ENCODE results near the gene XRCC5. TPM values are rescaled to one million over a fixed set of nuclear protein-coding genes. Genes with fewer than 3 reads are reported as not detected.
A peak's percentile ranks its signal among the peaks of the same experiment; 100 is the strongest.

Gene XRCC5
- total RNA-seq (100 to 1,000 TPM; 235 to 240 TPM), polyA plus RNA-seq (100 to 1,000 TPM; 305 to 348 TPM)

- Histone ChIP-seq H3K36me3 (ENCODE audit: insufficient read depth, low read length) (peaks cover 34% of the 10 kb centered on the region), H3K27ac (ENCODE audit: low read depth, low read length) (peak within 1 kb of the TSS; percentile 98), H3K4me3 (ENCODE audit: low read length in 2 of 2) (peak within 1 kb of the TSS; percentile 94 to 95), H3K9me3 (ENCODE audit: control insufficient read depth in 1 of 2, low read length in 2 of 2) (no peaks in the 10 kb centered on the region), H3K27me3 (ENCODE audit: insufficient read depth, low read length) (no peaks in the 10 kb centered on the region), H3K4me1 (ENCODE audit: insufficient read depth, low read length) (peaks cover 51% of the 10 kb centered on the region)
- H3K27ac Mint-ChIP-seq = peak within 1 kb of the TSS; percentile 99 to 100 (median 100)
- peaks cover 2 to 3% of the 10 kb centered on the region in 2 donors for H3K27me3 Mint-ChIP-seq
- intact Hi-C loops (cut with micrococcal nuclease) = loop anchor here (1.0 to 5.0 kb wide), 3 partner anchors 25 to 797 kb away; partner anchors contain the start of genes ATIC and SMARCAL1
- peaks cover 29 to 50% of the 10 kb centered on the region in 2 donors for H3K36me3 Mint-ChIP-seq
- peaks cover 36 to 61% (median 49%) of the 10 kb centered on the region in 4 donors for H3K4me1 Mint-ChIP-seq
- peaks cover 0 to 8% (median 0%) of the 10 kb centered on the region in 8 donors for H3K9me3 Mint-ChIP-seq
- POLR2A ChIA-PET (ENCODE audit: partially characterized antibody) = interaction anchor here (0.9 to 4.0 kb wide), 11 partner anchors 16 to 389 kb away, joined by 3 to 61 read pairs (median 5); partner anchors contain the start of genes PECR, RPL37A, SMARCAL1 and TMEM169
- CTCF ChIA-PET (ENCODE audit: partially characterized antibody) = interaction anchor here (0.9 to 5.0 kb wide), 15 partner anchors 14 to 305 kb away, joined by 3 to 64 read pairs (median 4); partner anchors contain the start of genes PECR and TMEM169
- H3K4me3 Mint-ChIP-seq = peak within 1 kb of the TSS; percentile 99 to 100 (median 100)
- DNase-seq = peak; percentile 95 to 98 (median 96)
These were observed at the start of gene XRCC5 for GRCh38 chr2:216108967-216109921. Gene XRCC5 (plus strand): TSS chr2:216109348. CDS start chr2:216109437, 89 bp downstream.

GRCh38 chr2:216064014-216064630, 45.0 kb upstream of the XRCC5 start:
- Histone ChIP-seq H3K4me3 (ENCODE audit: low read length in 2 of 2) (no peak overlapping the region), H3K9me3 (ENCODE audit: control insufficient read depth in 1 of 2, low read length in 2 of 2) (no peaks in the 10 kb centered on the region), H3K4me1 (ENCODE audit: insufficient read depth, low read length) (peaks cover 11% of the 10 kb centered on the region), H3K27me3 (ENCODE audit: insufficient read depth, low read length) (no peaks in the 10 kb centered on the region), H3K27ac (ENCODE audit: low read depth, low read length) (no peak overlapping the region), H3K36me3 (ENCODE audit: insufficient read depth, low read length) (peaks cover 20% of the 10 kb centered on the region)
- Mint-ChIP-seq H3K9me3 (peaks cover 0 to 4% (median 0%) of the 10 kb centered on the region in 8 donors), H3K4me3 (no peak overlapping the region), H3K36me3 (peaks cover 22 to 45% of the 10 kb centered on the region in 2 donors), H3K27me3 (no peaks in the 10 kb centered on the region), H3K27ac (no peak overlapping the region), H3K4me1 (peaks cover 13 to 16% (median 14%) of the 10 kb centered on the region in 4 donors)
- intact Hi-C loops (cut with micrococcal nuclease) = no loop called here
- no peak for DNase-seq
- CTCF ChIA-PET (ENCODE audit: partially characterized antibody) = interaction anchor here (0.6 to 1.7 kb wide), 12 partner anchors 9 to 340 kb away, joined by 3 to 6 read pairs (median 3); partner anchors contain the start of genes PECR, TMEM169 and XRCC5
- POLR2A ChIA-PET (ENCODE audit: partially characterized antibody) = no interaction called here

- no peak overlapping the region for H3K4me3 Mint-ChIP-seq
- Histone ChIP-seq H3K4me3 (ENCODE audit: low read length in 2 of 2) (no peak overlapping the region), H3K4me1 (ENCODE audit: insufficient read depth, low read length) (peaks cover 12% of the 10 kb centered on the region), H3K27ac (ENCODE audit: low read depth, low read length) (no peak overlapping the region), H3K36me3 (ENCODE audit: insufficient read depth, low read length) (peaks cover 20% of the 10 kb centered on the region), H3K9me3 (ENCODE audit: control insufficient read depth in 1 of 2, low read length in 2 of 2) (no peaks in the 10 kb centered on the region), H3K27me3 (ENCODE audit: insufficient read depth, low read length) (no peaks in the 10 kb centered on the region)
- CTCF ChIA-PET (ENCODE audit: partially characterized antibody) = interaction anchor here (0.6 to 1.7 kb wide), 12 partner anchors 8 to 340 kb away, joined by 3 to 6 read pairs (median 3); partner anchors contain the start of genes PECR and TMEM169
- POLR2A ChIA-PET (ENCODE audit: partially characterized antibody) = no interaction called here
- H3K27me3 Mint-ChIP-seq = no peaks in the 10 kb centered on the region
- intact Hi-C loops (cut with micrococcal nuclease) = no loop called here
- H3K9me3 Mint-ChIP-seq = no peaks in the 10 kb centered on the region
- H3K4me1 Mint-ChIP-seq = peaks cover 7 to 14% (median 13%) of the 10 kb centered on the region in 4 donors
- DNase-seq = no peak
- H3K36me3 Mint-ChIP-seq = peaks cover 17 to 40% of the 10 kb centered on the region in 2 donors
- no peak overlapping the region for H3K27ac Mint-ChIP-seq
These were observed 44.5 kb upstream of the XRCC5 start for GRCh38 chr2:216064665-216065064.

DNA sequence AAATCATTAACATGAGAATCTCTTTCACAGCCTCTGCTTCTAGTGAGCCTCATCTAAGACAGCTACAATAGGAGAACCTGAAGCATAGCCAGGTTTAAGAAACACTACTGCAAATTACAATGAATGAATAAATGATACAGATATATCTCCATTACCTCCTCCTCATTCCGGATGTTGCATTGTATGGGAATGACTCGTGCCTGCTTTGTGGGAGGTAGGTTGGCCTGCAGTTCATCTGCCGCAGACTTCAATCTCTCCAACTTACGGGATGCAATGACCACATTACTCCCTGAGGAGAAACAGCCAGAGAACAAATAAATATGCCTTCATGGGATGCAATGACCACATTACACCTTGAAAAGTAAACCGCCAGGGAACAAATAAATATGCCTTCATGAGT, 42.9 kb upstream of the XRCC5 start:
- no peak for DNase-seq
- H3K9me3 Mint-ChIP-seq = no peaks in the 10 kb centered on the region
- H3K9me3 ChIP-seq (ENCODE audit: control insufficient read depth in 1 of 2, low read length in 2 of 2) = no peaks in the 10 kb centered on the region
- no peaks in the 10 kb centered on the region for H3K27me3 Mint-ChIP-seq
- peaks cover 6 to 17% (median 16%) of the 10 kb centered on the region in 4 donors for H3K4me1 Mint-ChIP-seq
- no peak overlapping the region for H3K27ac ChIP-seq (ENCODE audit: low read depth, low read length)
- H3K4me3 ChIP-seq (ENCODE audit: low read length in 2 of 2) = no peak overlapping the region
- peaks cover 23 to 43% of the 10 kb centered on the region in 2 donors for H3K36me3 Mint-ChIP-seq
- H3K4me3 Mint-ChIP-seq = no peak overlapping the region
- ChIA-PET CTCF (ENCODE audit: partially characterized antibody) (interaction anchor here (1.1 to 1.5 kb wide), 3 partner anchors 10 to 44 kb away, joined by 3 to 4 read pairs (median 3); no protein-coding TSS in a partner anchor), POLR2A (ENCODE audit: partially characterized antibody) (interaction anchor here (1.0 kb wide), 1 partner anchor 16 kb away, joined by 3 read pairs; the partner anchor contains the start of genes PECR and TMEM169)
- H3K36me3 ChIP-seq (ENCODE audit: insufficient read depth, low read length) = peaks cover 20% of the 10 kb centered on the region
- H3K27me3 ChIP-seq (ENCODE audit: insufficient read depth, low read length) = no peaks in the 10 kb centered on the region
- H3K27ac Mint-ChIP-seq = peak overlapping the region in 1 of 7 donors; percentile 62
- peaks cover 12% of the 10 kb centered on the region for H3K4me1 ChIP-seq (ENCODE audit: insufficient read depth, low read length)
- intact Hi-C loops (cut with micrococcal nuclease) = no loop called here

DNA sequence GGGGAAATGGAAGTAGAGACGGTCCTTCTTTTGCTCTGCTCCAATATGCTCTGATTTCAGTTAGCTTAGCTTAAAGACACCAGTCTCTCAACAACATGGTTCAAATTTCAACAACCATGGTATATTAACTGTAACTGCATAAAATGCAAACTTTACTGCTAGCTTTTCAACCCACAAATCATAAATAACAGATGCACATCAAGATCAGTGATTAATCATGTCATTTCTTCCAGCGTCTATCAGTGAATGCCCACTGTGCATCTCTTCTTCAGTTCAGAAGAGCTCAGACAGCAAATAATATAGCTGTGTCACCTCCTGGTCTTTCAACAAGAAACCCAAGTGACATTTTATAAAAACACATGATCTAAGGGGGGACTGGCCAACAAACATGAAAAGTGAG, 40.1 kb upstream of the XRCC5 start:
- Histone ChIP-seq H3K4me1 (ENCODE audit: insufficient read depth, low read length) (peaks cover 16% of the 10 kb centered on the region), H3K36me3 (ENCODE audit: insufficient read depth, low read length) (peaks cover 19% of the 10 kb centered on the region), H3K27me3 (ENCODE audit: insufficient read depth, low read length) (no peaks in the 10 kb centered on the region), H3K9me3 (ENCODE audit: control insufficient read depth in 1 of 2, low read length in 2 of 2) (no peaks in the 10 kb centered on the region), H3K4me3 (ENCODE audit: low read length in 2 of 2) (no peak overlapping the region), H3K27ac (ENCODE audit: low read depth, low read length) (no peak overlapping the region)
- H3K36me3 Mint-ChIP-seq = peaks cover 28 to 39% of the 10 kb centered on the region in 2 donors
- H3K27ac Mint-ChIP-seq = peak overlapping the region in 1 of 7 donors; percentile 18
- no peak for DNase-seq
- POLR2A ChIA-PET (ENCODE audit: partially characterized antibody) = interaction anchor here (0.6 to 2.5 kb wide), 3 partner anchors 12 to 72 kb away, joined by 3 to 8 read pairs (median 6); partner anchors contain the start of genes PECR and TMEM169
- intact Hi-C loops (cut with micrococcal nuclease) = no loop called here
- CTCF ChIA-PET (ENCODE audit: partially characterized antibody) = interaction anchor here (0.8 to 1.7 kb wide), 4 partner anchors 11 to 45 kb away, joined by 3 to 6 read pairs (median 4); partner anchors contain the start of genes PECR and TMEM169
- no peaks in the 10 kb centered on the region for H3K27me3 Mint-ChIP-seq
- no peak overlapping the region for H3K4me3 Mint-ChIP-seq
- H3K4me1 Mint-ChIP-seq = peaks cover 15 to 24% (median 20%) of the 10 kb centered on the region in 4 donors
- no peaks in the 10 kb centered on the region for H3K9me3 Mint-ChIP-seq

DNA sequence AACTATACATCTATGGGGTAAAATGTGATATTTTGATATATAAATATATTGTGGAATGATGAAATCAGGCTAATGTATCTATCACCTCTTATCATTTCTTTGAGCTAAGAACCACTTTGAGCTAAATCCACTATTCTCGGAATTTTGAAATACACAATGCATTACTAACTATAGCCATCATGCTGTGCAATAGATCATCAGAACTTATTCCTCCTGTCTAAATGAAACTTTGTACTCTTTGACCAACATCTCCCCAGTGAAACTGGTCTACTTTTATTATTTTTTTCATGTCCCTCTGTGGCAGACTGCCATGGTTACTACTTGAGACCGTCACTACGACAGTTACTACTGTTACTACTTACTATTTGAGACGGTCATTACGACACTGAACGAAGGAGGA, 39.0 kb upstream of the XRCC5 start:
- no peak overlapping the region for H3K4me3 Mint-ChIP-seq
- Histone ChIP-seq H3K4me1 (ENCODE audit: insufficient read depth, low read length) (peaks cover 26% of the 10 kb centered on the region), H3K27ac (ENCODE audit: low read depth, low read length) (no peak overlapping the region), H3K36me3 (ENCODE audit: insufficient read depth, low read length) (peaks cover 11% of the 10 kb centered on the region), H3K9me3 (ENCODE audit: control insufficient read depth in 1 of 2, low read length in 2 of 2) (no peaks in the 10 kb centered on the region), H3K4me3 (ENCODE audit: low read length in 2 of 2) (no peak overlapping the region), H3K27me3 (ENCODE audit: insufficient read depth, low read length) (no peaks in the 10 kb centered on the region)
- H3K9me3 Mint-ChIP-seq = no peaks in the 10 kb centered on the region
- CTCF ChIA-PET (ENCODE audit: partially characterized antibody) = interaction anchor here (0.7 to 1.7 kb wide), 4 partner anchors 11 to 37 kb away, joined by 3 to 6 read pairs (median 4); partner anchors contain the start of genes PECR and TMEM169
- DNase-seq = no peak
- H3K36me3 Mint-ChIP-seq = peaks cover 37% of the 10 kb centered on the region in 2 donors
- intact Hi-C loops (cut with micrococcal nuclease) = no loop called here
- peaks cover 25 to 33% (median 29%) of the 10 kb centered on the region in 4 donors for H3K4me1 Mint-ChIP-seq
- H3K27me3 Mint-ChIP-seq = no peaks in the 10 kb centered on the region
- POLR2A ChIA-PET (ENCODE audit: partially characterized antibody) = interaction anchor here (0.7 to 2.5 kb wide), 2 partner anchors 13 to 14 kb away, joined by 4 to 6 read pairs; no protein-coding TSS in a partner anchor
- no peak overlapping the region for H3K27ac Mint-ChIP-seq
